Measurements from ENCODE around the gene HSD17B2. TPM values are rescaled to one million over a fixed set of nuclear protein-coding genes. Genes with fewer than 3 reads are reported as not detected.
A peak's percentile ranks its signal among the peaks of the same experiment; 100 is the strongest.
"Not testable (repeated sequence)": the region's sequence is repeated elsewhere in the genome, so short reads cannot be mapped to it uniquely, and the experiment has no call there.

The HSD17B2 gene
- total RNA-seq, 1 donor from 2014 or later, result 1.2 TPM

GRCh38 chr16:82134846-82135245, 99.8 kb downstream of the HSD17B2 start:
- no peak for TF ChIP-seq CTCF (IDR thresholded peaks at IDR 0.05; ENCODE audit: unreplicated experiment)
- Mint-ChIP-seq H3K27me3 (no peaks in the 10 kb centered on the region), H3K4me3 (ENCODE audit: low read depth) (no peak overlapping the region), H3K4me1 (ENCODE audit: low read depth) (peaks cover 12% of the 10 kb centered on the region), H3K9me3 (ENCODE audit: low read depth) (peaks cover 4% of the 10 kb centered on the region), H3K36me3 (ENCODE audit: insufficient read depth) (peaks cover 8% of the 10 kb centered on the region), H3K27ac (no peak overlapping the region)
- no peak for DNase-seq (ENCODE audit: low spot score, unreplicated experiment)

GRCh38 chr16:82135844-82136243, 100.8 kb downstream of the HSD17B2 start:
- Mint-ChIP-seq H3K4me1 (ENCODE audit: low read depth) (peaks cover 12% of the 10 kb centered on the region), H3K9me3 (ENCODE audit: low read depth) (peaks cover 4% of the 10 kb centered on the region), H3K27me3 (no peaks in the 10 kb centered on the region), H3K4me3 (ENCODE audit: low read depth) (no peak overlapping the region), H3K27ac (no peak overlapping the region), H3K36me3 (ENCODE audit: insufficient read depth) (peaks cover 8% of the 10 kb centered on the region)
- no peak for TF ChIP-seq CTCF (IDR thresholded peaks at IDR 0.05; ENCODE audit: unreplicated experiment)
- no peak for DNase-seq (ENCODE audit: low spot score, unreplicated experiment)

DNA sequence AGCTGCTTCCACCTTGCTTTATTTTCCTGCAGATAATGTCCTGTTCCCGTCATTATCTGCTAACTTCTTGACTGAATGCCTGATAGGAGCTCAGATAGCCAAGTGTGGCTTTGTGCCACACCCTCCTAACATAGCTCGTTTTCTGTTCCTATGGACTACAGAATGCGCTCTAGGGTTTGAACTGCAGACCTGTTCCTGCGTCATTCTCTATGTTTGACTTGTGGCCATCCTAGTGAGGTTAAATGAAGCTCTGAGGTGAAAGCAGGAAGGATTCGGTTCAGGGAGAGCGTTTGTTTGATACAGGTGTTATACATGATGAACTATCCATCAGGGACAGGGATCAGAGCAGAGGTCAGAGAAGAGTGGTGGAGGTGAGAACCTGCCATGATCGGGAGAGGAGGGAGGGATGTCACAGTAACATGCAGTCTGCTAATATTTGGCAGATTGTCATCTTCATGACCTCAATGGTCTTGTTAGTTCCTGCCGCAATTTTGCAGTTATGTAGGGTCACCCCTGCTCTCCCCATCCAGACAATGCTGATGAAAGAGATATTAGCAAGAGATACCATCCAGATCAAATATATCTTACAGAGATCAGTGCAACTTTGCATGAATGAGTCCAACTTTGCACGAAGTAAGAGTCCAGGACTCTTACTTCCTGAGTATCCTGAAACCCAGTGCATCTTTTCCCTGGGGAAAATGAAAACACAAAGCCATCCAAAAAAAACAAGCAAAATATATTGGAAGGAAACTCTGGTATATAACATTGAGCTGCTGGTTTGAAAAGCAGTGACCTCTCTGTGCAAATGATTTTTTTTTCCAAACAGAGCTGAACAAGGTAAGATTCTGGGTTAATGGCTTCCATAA, 102.1 kb downstream of the HSD17B2 start:
- no peak for DNase-seq (ENCODE audit: low spot score, unreplicated experiment)
- H3K36me3 Mint-ChIP-seq (ENCODE audit: insufficient read depth), result peaks cover 11% of the 10 kb centered on the region
- no peaks in the 10 kb centered on the region for H3K27me3 Mint-ChIP-seq
- H3K27ac Mint-ChIP-seq, result no peak overlapping the region
- peaks cover 12% of the 10 kb centered on the region for H3K4me1 Mint-ChIP-seq (ENCODE audit: low read depth)
- H3K4me3 Mint-ChIP-seq (ENCODE audit: low read depth), result no peak overlapping the region
- TF ChIP-seq CTCF (IDR thresholded peaks at IDR 0.05; ENCODE audit: unreplicated experiment), result no peak
- H3K9me3 Mint-ChIP-seq (ENCODE audit: low read depth), result peaks cover 4% of the 10 kb centered on the region

- DNase-seq (ENCODE audit: low spot score, unreplicated experiment), result no peak
- Mint-ChIP-seq H3K9me3 (ENCODE audit: low read depth) (peaks cover 4% of the 10 kb centered on the region), H3K27me3 (no peaks in the 10 kb centered on the region), H3K36me3 (ENCODE audit: insufficient read depth) (peaks cover 11% of the 10 kb centered on the region), H3K4me1 (ENCODE audit: low read depth) (peaks cover 12% of the 10 kb centered on the region), H3K27ac (no peak overlapping the region), H3K4me3 (ENCODE audit: low read depth) (no peak overlapping the region)
- TF ChIP-seq CTCF (IDR thresholded peaks at IDR 0.05; ENCODE audit: unreplicated experiment), result no peak
Measured at GRCh38 chr16:82137822-82138167, 102.7 kb downstream of the HSD17B2 start.

DNA sequence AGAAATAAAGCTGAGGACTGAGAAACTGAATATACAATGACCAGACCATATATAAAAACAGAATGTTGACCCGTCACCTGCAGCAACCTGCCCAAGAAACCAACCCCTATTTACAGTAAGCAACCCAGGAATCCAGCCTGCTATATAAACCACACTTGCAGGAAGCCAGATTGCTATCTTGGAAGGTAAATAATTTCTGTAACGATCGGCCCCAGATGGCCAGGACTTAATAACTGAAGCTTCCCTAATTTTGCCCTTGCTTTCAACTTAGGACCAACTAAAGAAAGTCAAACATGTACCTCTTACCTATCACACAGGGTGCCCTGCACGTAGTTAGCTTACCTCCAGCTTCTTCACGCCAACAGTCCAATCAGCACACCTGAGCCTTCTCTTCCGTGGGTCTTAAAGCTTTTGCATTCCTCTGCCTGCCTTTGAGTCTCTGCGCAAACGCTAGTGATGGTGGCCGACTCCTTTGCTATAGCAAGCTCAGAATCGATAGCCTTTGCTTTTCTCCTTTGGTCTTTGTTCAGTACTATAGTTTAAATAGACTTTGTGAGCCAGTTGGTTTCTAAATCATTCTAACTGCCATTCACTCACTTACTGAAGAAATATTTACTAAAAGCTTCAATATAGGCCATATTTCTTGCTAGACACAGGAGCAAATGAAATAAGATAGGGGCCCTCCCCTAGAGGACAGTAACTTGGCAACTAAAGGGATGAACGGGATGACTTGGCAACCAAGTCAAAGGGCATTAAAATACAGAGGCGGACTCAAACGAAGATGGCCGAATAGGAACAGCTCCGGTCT, 103.6 kb downstream of the HSD17B2 start:
- Mint-ChIP-seq H3K4me1 (ENCODE audit: low read depth) (peaks cover 12% of the 10 kb centered on the region), H3K27ac (peak overlapping the region; percentile 88), H3K9me3 (ENCODE audit: low read depth) (peaks cover 4% of the 10 kb centered on the region), H3K27me3 (no peaks in the 10 kb centered on the region), H3K36me3 (ENCODE audit: insufficient read depth) (peaks cover 12% of the 10 kb centered on the region), H3K4me3 (ENCODE audit: low read depth) (peak overlapping the region; percentile 61)
- no peak for TF ChIP-seq CTCF (IDR thresholded peaks at IDR 0.05; ENCODE audit: unreplicated experiment)
- DNase-seq (ENCODE audit: low spot score, unreplicated experiment), result no peak

DNA sequence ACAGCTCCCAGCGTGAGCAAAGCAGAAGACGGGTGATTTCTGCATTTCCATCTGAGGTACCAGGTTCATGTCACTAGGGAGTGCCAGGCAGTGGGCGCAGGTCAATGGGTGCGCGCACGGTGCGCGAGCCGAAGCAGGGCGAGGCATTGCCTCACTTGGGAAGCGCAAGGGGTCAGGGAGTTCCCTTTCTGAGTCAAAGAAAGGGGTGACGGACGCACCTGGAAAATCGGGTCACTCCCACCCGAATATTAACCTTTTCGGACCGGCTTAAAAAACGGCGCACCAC, 104.2 kb downstream of the HSD17B2 start:
- H3K36me3 Mint-ChIP-seq (ENCODE audit: insufficient read depth), result peaks cover 12% of the 10 kb centered on the region
- DNase-seq (ENCODE audit: low spot score, unreplicated experiment), result not testable (repeated sequence)

More for the DNA sequence above, 104.2 kb downstream of the HSD17B2 start:
- H3K27me3 Mint-ChIP-seq; H3K9me3 Mint-ChIP-seq (ENCODE audit: low read depth): not testable (repeated sequence)
- Mint-ChIP-seq H3K4me3 (ENCODE audit: low read depth) (peak overlapping the region; percentile 61), H3K4me1 (ENCODE audit: low read depth) (peaks cover 12% of the 10 kb centered on the region), H3K27ac (peak overlapping the region; percentile 88)
